HG03060 (cell line): ENCODE results near the gene ABCA7.
"Not testable (repeated sequence)": the region's sequence is repeated elsewhere in the genome, so short reads cannot be mapped to it uniquely, and the experiment has no call there.

Experiments
- ATAC-seq: cut with Tn5 transposase; IDR thresholded peaks from one replicate; pipeline ENCODE4 v1.9.1; 2021; ENCODE audit warnings: low read depth, moderate number of reproducible peaks; ENCODE audit not compliant: unreplicated experiment

Gene ABCA7

GRCh38 chr19:1113030-1113985 is 73.4 kb downstream of the ABCA7 start:
- no peak for ATAC-seq

GRCh38 chr19:1113986-1114483 is 74.1 kb downstream of the ABCA7 start:
- no peak for ATAC-seq

GRCh38 chr19:1114728-1115127 is 74.8 kb downstream of the ABCA7 start:
- not testable (repeated sequence) for ATAC-seq
